ENCODE results near the gene PLCB3.

DNA sequence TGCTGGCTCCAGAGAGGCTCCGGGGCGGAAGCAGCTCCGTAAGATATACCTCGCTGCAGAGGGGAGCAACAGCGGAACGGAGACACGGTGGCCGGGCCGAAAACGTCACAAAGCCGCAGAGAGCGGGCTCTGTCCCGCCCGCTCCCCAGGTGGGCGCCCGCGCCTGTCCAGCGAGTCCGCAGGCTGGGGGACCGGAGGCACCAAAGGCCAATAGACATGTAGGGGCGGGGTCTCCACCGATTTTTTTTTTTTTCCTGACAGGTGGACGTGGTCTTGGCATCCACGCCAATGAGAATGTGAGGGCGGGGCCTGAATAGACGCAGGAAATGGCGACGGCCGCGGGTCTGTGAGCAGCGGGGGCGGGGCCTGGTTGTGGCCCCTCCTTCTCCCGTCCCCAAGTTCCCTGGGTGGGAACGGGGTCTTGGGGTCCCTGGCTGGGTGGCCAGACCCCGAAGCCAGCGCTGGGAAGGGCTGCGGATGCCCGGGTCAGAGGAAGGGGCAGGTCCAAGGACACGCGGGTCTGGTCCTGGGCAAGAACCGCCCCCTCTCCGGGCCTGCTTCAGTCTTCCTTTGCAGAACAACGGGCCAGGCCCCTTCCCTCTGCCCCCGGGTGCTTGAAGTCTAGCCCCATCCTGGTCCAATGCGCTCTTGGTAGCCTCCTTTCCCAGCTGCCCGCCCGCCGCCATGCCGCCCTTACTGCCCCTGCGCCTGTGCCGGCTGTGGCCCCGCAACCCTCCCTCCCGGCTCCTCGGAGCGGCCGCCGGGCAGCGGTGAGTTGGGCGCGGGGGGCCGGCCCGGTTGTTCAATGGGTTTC lies 21.0 kb upstream of the PLCB3 start, which contains the start of gene DNAJC4:
- no peak for TF ChIP-seq SIN3A (IDR thresholded peaks at IDR 0.05; ENCODE audit: borderline replicate concordance, insufficient read depth, low read length)
- peak; percentile 75 for TF ChIP-seq POLR2AphosphoS5 (IDR thresholded peaks at IDR 0.05; ENCODE audit: low read depth, low read length)
- TF ChIP-seq, protein P1, sequence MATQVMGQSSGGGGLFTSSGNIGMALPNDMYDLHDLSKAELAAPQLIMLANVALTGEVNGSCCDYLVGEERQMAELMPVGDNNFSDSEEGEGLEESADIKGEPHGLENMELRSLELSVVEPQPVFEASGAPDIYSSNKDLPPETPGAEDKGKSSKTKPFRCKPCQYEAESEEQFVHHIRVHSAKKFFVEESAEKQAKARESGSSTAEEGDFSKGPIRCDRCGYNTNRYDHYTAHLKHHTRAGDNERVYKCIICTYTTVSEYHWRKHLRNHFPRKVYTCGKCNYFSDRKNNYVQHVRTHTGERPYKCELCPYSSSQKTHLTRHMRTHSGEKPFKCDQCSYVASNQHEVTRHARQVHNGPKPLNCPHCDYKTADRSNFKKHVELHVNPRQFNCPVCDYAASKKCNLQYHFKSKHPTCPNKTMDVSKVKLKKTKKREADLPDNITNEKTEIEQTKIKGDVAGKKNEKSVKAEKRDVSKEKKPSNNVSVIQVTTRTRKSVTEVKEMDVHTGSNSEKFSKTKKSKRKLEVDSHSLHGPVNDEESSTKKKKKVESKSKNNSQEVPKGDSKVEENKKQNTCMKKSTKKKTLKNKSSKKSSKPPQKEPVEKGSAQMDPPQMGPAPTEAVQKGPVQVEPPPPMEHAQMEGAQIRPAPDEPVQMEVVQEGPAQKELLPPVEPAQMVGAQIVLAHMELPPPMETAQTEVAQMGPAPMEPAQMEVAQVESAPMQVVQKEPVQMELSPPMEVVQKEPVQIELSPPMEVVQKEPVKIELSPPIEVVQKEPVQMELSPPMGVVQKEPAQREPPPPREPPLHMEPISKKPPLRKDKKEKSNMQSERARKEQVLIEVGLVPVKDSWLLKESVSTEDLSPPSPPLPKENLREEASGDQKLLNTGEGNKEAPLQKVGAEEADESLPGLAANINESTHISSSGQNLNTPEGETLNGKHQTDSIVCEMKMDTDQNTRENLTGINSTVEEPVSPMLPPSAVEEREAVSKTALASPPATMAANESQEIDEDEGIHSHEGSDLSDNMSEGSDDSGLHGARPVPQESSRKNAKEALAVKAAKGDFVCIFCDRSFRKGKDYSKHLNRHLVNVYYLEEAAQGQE (IDR thresholded peaks at IDR 0.05; ENCODE audit: insufficient read depth in 1 of 2, low read depth in 2 of 2, low read length in 2 of 2) = no peak
- no peak for TF ChIP-seq TAF1 (IDR thresholded peaks at IDR 0.05; ENCODE audit: borderline replicate concordance, insufficient read depth, low read length)
